Progenitor cell of endocrine pancreas (in vitro differentiated cells): ENCODE measurements around the gene CST9L. TPM values are rescaled to one million over a fixed set of nuclear protein-coding genes. Genes with fewer than 3 reads are reported as not detected.

Experiments
- DNase-seq: peaks from one replicate; pipeline ENCODE4 v3.0.0; 2021; ENCODE audit warnings: low spot score; ENCODE audit not compliant: unreplicated experiment
- H3K27ac Mint-ChIP-seq: 2 replicates; pipeline ENCODE4 v1.8.0; 2021; ENCODE audit warnings: mild to moderate bottlenecking, moderate library complexity, mixed read lengths
- H3K27me3 Mint-ChIP-seq: 2 replicates; pipeline ENCODE4 v1.8.0; 2021; ENCODE audit warnings: mixed read lengths
- H3K36me3 Mint-ChIP-seq: 2 replicates; pipeline ENCODE4 v1.8.0; 2022; ENCODE audit warnings: mixed read lengths; ENCODE audit not compliant: insufficient read depth
- H3K4me1 Mint-ChIP-seq: 2 replicates; pipeline ENCODE4 v1.8.0; 2021; ENCODE audit warnings: low read depth, mixed read lengths
- H3K4me3 Mint-ChIP-seq: 2 replicates; pipeline ENCODE4 v1.8.0; 2021; ENCODE audit warnings: low read depth, mild to moderate bottlenecking, moderate library complexity, mixed read lengths
- H3K9me3 Mint-ChIP-seq: 2 replicates; pipeline ENCODE4 v1.8.0; 2021; ENCODE audit warnings: low read depth, mixed read lengths
- CTCF ChIP-seq: fragments of 200-600 bp; sonication (generic); IDR thresholded peaks from one replicate; pipeline ENCODE4 v1.5.0; 2021; ENCODE audit warnings: antibody characterized with exemption, mild to moderate bottlenecking; ENCODE audit not compliant: unreplicated experiment
- total RNA-seq: library from RNA; stranded (reverse); gene quantifications from 2 replicates; pipeline ENCODE4 v1.2.1, GENCODE V29; 2021

Gene CST9L
- total RNA-seq, 1 donor from 2014 or later: not detected

GRCh38 chr20:23551383-23551782, 16.9 kb downstream of the CST9L start:
- Mint-ChIP-seq H3K4me3 (no peak overlapping the region), H3K27me3 (peaks cover 3% of the 10 kb centered on the region), H3K36me3 (no peaks in the 10 kb centered on the region), H3K4me1 (peaks cover 6% of the 10 kb centered on the region), H3K27ac (no peak overlapping the region), H3K9me3 (peaks cover 4% of the 10 kb centered on the region)
- no peak for TF ChIP-seq CTCF
- no peak for DNase-seq

DNA sequence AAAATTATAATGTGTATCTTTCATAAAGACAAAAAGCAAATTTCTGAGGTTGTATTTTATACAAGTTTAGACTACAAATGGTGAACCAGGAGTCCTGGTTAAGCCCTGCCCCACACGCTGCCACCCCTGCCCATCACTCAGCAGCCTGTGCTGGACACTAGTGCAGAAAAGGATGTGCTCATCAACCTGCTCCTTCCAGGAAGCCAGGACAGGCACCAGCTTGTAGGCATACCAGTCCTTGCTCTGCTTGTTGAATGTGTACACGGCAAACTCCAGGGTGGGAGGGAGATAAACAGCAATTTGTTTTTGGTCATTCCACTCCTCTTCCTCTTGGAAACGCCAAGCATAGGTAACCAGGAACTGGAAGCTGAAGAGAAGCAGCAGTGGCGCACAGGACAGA, 18.1 kb downstream of the CST9L start:
- no peak for DNase-seq
- Mint-ChIP-seq H3K4me1 (peaks cover 6% of the 10 kb centered on the region), H3K27me3 (peaks cover 3% of the 10 kb centered on the region), H3K9me3 (no peaks in the 10 kb centered on the region), H3K4me3 (no peak overlapping the region), H3K36me3 (no peaks in the 10 kb centered on the region), H3K27ac (no peak overlapping the region)
- no peak for TF ChIP-seq CTCF

DNA sequence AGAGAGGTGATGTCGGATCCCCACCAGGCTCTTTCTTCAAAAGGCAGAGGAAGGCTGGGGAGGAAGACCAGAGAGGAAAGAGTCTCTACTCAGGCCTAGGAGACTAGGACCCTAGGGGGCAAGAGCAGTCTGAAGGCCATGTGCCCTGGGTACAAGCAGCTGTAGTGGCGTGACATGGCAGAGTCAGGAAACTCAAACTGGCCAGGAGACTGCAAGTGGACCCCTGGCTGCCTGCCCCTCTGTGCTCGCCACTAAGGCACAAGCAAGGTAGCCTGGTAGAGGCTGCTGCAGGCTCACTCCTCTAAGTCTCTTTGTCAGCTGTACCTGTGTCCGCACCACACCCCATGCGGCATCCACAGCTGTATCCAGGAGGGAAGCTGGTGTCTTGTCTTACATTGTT, 19.9 kb downstream of the CST9L start:
- no peak for DNase-seq
- H3K4me1 Mint-ChIP-seq: peaks cover 6% of the 10 kb centered on the region
- no peak overlapping the region for H3K4me3 Mint-ChIP-seq
- peaks cover 5% of the 10 kb centered on the region for H3K27me3 Mint-ChIP-seq
- no peak for TF ChIP-seq CTCF
- no peak overlapping the region for H3K27ac Mint-ChIP-seq
- H3K9me3 Mint-ChIP-seq: no peaks in the 10 kb centered on the region
- no peaks in the 10 kb centered on the region for H3K36me3 Mint-ChIP-seq

DNA sequence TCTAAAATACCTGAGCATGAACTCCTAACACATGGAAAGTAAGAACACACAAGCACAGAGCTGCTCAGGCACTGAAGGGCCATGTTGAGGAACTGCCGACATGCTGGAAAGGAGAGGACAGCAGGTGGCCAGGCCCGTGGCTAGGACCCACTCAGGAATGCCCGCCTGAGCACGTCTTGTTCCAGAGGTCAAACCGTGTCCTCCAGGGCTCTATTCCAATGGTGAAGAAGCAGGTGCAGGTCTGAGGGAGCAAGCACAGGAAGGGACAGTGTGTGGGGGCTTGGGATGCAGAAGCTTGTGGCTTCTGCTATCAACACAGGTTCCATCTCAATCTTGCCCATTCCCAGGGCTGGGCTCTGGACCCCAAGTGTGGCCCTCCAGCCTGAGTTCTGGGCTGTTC, 20.7 kb downstream of the CST9L start:
- H3K27me3 Mint-ChIP-seq: peaks cover 5% of the 10 kb centered on the region
- no peak overlapping the region for H3K4me3 Mint-ChIP-seq
- no peak for TF ChIP-seq CTCF
- H3K4me1 Mint-ChIP-seq: peaks cover 6% of the 10 kb centered on the region
- no peaks in the 10 kb centered on the region for H3K36me3 Mint-ChIP-seq
- no peaks in the 10 kb centered on the region for H3K9me3 Mint-ChIP-seq
- no peak for DNase-seq
- no peak overlapping the region for H3K27ac Mint-ChIP-seq

DNA sequence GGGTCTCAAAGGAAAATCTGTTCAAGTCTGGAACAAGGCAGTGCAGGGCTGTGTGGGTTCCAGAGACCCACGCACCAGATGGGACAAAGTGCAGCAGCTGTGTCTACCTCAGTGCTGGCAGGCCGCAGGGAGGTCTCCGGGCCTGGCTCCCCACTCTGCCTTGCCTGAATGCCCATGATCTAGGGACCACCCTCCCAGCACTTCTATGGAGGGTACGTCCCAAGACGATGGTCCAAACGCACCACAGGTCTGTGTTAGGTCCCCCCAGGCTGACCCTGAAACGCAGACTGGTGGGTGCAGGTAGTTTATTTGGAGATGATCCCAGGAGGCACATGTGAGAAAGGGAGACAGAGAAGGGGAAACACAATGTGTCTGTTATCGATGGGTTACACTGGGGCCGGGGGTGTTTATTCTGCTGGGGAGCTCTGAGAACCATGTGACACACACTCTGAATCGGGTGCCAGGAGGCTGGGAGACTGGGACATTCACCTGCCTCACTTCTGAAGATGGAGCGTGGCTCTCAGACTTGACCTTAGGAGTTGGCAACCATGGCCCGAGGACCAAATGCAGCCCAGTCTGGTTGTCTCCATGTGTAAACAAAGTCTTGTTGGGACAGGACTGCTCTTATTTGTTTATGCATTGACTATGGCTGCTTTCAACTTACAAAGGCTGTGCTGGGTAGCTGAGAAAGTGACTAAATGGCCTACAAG, 21.7 kb downstream of the CST9L start:
- no peak for TF ChIP-seq CTCF
- DNase-seq: no peak
- Mint-ChIP-seq H3K27ac (no peak overlapping the region), H3K27me3 (peaks cover 5% of the 10 kb centered on the region), H3K36me3 (no peaks in the 10 kb centered on the region), H3K9me3 (no peaks in the 10 kb centered on the region), H3K4me1 (peaks cover 6% of the 10 kb centered on the region), H3K4me3 (no peak overlapping the region)
